GM18951 (cell line): ENCODE data around the gene NCBP2L.

Experiments used
- POLR2A ChIP-seq: IDR thresholded peaks from 4 replicates; pipeline ENCODE4 v1.6.1; 2011; ENCODE audit warnings: mild to moderate bottlenecking; ENCODE audit not compliant: insufficient read length, insufficient read depth; ENCODE audit errors: extremely low read depth
- in situ Hi-C: fragments of 300-500 bp; cut with MboI; formaldehyde crosslinking; loops from one replicate; pipeline ENCODE4 v1.12.0; 2022; ENCODE audit warnings: low sequenced_read_pairs, mixed read lengths, inconsistent platforms; ENCODE audit not compliant: unreplicated experiment

The NCBP2L gene

GRCh38 chrX:107827852-107828251, 50.3 kb downstream of the NCBP2L start:
- TF ChIP-seq POLR2A: no peak

GRCh38 chrX:107829878-107830277, 52.3 kb downstream of the NCBP2L start:
- in situ Hi-C loops: no loop called here
- TF ChIP-seq POLR2A: no peak

More at GRCh38 chrX:107827852-107828251, 50.3 kb downstream of the NCBP2L start:
- in situ Hi-C loops: no loop called here

- no peak for TF ChIP-seq POLR2A
- in situ Hi-C loops: no loop called here
Observed at GRCh38 chrX:107831071-107831730, 53.7 kb downstream of the NCBP2L start.

DNA sequence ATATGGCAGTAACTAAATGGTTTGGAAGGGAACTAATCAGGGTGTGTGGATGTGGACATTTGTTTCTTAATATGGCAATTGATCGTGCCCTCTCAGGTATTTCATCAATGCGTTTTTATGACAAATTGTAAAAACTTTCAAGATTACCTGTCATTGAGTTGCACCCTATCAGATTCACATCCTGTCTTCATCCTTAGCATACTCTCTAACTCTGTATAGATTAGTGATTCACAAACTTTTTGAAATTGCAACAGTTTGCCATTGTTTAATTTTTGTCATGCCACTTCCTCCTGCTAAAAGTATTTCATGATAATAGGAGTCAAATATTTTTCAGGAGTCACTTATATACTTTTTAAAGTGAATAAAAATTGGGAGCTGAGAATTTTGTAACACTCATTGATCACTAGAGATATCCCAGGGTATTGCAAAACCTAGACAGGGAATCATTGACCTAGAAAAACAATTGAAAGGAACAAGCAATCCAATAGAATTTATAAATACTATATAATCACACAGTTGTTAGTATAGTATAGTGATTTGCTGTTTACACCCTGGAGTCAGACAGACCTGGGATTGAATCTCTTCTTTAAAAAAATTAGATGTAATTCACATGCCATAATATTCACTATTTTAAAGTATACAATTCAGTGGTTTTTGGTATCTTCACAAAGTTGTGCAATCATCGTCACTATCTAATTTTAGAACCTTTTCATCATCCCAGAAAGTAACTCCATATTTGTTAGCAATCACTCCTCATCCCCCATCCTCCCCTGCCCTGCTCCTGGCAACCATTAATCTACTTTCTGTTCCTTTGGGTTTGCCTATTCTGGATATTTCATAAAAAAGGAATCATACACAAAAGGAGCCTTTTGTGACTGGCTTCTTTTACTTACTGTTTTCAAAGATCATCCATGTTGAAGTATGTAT, 57.0 kb downstream of the NCBP2L start:
- in situ Hi-C loops: no loop called here
- TF ChIP-seq POLR2A: no peak

- in situ Hi-C loops: no loop called here
- TF ChIP-seq POLR2A: no peak
Observed at GRCh38 chrX:107836958-107837357, 59.4 kb downstream of the NCBP2L start.

- in situ Hi-C loops: no loop called here
- no peak for TF ChIP-seq POLR2A
Observed at GRCh38 chrX:107840971-107841370, 63.4 kb downstream of the NCBP2L start.

DNA sequence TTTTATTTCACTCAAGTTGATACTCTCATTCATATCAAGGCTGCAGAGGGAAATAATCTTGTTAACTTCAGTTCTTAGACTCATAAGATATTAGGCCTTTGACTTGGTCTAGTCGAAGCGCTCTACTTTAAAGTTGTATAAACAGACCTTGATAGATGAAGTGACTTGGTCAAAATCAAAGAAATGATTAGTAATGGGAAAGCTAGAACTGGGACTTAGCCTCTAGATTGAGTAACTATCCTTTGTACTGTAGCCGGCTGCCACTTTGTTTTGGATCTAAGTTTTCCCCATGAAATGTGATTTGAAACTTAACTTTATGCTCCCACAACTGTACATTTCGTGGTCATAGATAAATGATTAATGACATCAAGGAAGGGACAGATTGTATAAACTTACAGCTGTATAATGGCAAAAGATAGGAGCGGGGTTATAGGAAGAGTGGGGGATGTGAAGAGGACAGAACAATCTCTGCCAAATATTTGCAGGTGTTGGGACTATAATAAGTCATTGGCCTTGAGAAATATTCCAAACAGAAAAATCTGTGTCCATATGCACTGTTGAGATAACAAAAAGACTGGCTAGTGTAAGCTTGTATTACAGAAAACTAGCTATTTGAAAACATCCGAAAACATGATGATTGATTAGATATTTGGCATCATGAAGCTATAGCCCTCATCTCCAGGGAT, 65.3 kb downstream of the NCBP2L start:
- TF ChIP-seq POLR2A: no peak
- in situ Hi-C loops: no loop called here
